ENCODE results near the gene CTNNBL1. TPM values are rescaled to one million over a fixed set of nuclear protein-coding genes. Genes with fewer than 3 reads are reported as not detected.

CTNNBL1 gene
- total RNA-seq, 1 experiment from 2014 or later = 49.9 TPM

DNA sequence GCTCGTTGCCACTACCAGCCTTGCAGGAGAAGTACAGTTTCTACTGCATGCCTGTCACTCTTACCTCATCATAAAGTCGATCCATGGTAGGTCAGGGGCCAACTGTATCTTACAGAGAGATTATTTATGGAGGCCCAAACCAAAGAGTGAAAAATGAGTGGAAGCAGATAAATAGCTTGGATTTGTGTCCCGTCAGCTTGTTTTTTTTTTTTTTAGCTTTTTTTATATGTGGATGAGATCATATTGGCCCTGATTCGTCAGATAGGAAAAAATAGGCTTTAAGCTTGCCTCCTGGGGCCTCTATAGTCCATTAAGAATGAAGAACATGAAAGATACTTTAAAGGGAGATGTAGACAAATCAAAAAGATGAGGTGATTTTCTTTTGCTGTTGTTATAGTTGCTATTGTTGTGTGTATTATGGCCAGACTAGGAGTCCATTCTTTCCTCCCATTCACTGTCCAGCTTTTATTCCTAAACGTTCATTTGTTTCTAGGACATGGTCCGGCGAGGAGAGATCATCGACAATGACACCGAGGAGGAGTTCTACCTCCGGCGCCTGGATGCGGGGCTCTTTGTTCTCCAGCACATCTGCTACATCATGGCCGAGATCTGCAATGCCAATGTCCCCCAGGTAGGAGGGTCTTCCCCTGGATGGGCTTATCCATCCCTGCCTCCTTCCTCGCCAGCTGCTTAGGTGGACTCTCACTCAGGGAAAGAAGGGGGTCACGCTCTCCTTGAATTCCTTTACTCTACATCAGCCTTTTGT is 165.8 kb downstream of the CTNNBL1 start:
- DNase-seq = no peak
- no peak for TF ChIP-seq EZH2 (IDR thresholded peaks at IDR 0.05; ENCODE audit: low read length, unreplicated experiment)
- TF ChIP-seq EZH2phosphoT487 (IDR thresholded peaks at IDR 0.05; ENCODE audit: borderline replicate concordance, low read length) = no peak
- TF ChIP-seq, protein P1, sequence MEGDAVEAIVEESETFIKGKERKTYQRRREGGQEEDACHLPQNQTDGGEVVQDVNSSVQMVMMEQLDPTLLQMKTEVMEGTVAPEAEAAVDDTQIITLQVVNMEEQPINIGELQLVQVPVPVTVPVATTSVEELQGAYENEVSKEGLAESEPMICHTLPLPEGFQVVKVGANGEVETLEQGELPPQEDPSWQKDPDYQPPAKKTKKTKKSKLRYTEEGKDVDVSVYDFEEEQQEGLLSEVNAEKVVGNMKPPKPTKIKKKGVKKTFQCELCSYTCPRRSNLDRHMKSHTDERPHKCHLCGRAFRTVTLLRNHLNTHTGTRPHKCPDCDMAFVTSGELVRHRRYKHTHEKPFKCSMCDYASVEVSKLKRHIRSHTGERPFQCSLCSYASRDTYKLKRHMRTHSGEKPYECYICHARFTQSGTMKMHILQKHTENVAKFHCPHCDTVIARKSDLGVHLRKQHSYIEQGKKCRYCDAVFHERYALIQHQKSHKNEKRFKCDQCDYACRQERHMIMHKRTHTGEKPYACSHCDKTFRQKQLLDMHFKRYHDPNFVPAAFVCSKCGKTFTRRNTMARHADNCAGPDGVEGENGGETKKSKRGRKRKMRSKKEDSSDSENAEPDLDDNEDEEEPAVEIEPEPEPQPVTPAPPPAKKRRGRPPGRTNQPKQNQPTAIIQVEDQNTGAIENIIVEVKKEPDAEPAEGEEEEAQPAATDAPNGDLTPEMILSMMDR (conservative IDR thresholded peaks at IDR 0.05; ENCODE audit: low read depth, low read length) = no peak
- no peaks in the 10 kb centered on the region for H3K9me3 ChIP-seq (ENCODE audit: low read length)
- no peak for ATAC-seq
- no peaks in the 10 kb centered on the region for H3F3A ChIP-seq (ENCODE audit: low read length, unreplicated experiment)
- no TSS peak for BruUV-seq (replicated peaks)
- H3K79me2 ChIP-seq (ENCODE audit: low read length) = no peaks in the 10 kb centered on the region
- no peak overlapping the region for H2AFZ ChIP-seq (ENCODE audit: low read length)
- no peaks in the 10 kb centered on the region for H3K9me2 ChIP-seq (replicated peaks; ENCODE audit: low read length)
- no peaks in the 10 kb centered on the region for H3K4me1 ChIP-seq (ENCODE audit: insufficient read depth, low read length)
- H3K27me3 ChIP-seq (ENCODE audit: low read length) = no peaks in the 10 kb centered on the region
- ChIA-PET POLR2A (ENCODE audit: unreplicated experiment) (no interaction called here), CTCF (no interaction called here)
- H3K4me3 ChIP-seq (ENCODE audit: low read length) = no peak overlapping the region
- no peak overlapping the region for H3K9ac ChIP-seq (ENCODE audit: low read length)
- peaks cover 5% of the 10 kb centered on the region; the same call in 1 of the 2 replicates for H3K36me3 ChIP-seq (ENCODE audit: low read depth, low read length)
- H3K27ac ChIP-seq (ENCODE audit: low read length) = no peak overlapping the region
- no peak overlapping the region for H3K4me2 ChIP-seq (ENCODE audit: low read length)
- H4K20me1 ChIP-seq (ENCODE audit: low read length) = no peaks in the 10 kb centered on the region
- intact Hi-C loops (cut with micrococcal nuclease) = no loop called here

DNA sequence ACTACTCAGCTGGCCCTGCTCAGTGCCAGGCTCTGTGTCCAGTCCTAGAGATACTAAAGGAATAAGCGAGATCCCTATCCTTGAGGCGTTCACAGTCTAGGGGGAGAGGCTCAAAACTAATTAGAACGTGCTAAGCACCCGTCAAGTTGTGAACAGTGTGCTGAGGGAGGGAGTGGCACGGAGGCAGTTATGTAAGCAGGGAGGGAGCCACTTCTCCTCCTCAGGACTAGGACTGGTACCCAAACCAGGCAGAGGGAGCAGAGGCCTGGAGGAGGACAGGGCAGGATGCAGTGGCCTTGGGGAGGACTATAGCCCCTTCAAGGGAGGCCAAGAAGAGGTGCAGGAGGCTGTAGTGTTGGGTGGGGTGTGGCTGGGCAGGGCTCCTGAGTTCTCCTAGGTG is 169.5 kb downstream of the CTNNBL1 start:
- TF ChIP-seq EZH2phosphoT487 (IDR thresholded peaks at IDR 0.05; ENCODE audit: borderline replicate concordance, low read length) (no peak), EZH2 (IDR thresholded peaks at IDR 0.05; ENCODE audit: low read length, unreplicated experiment) (no peak)
- TF ChIP-seq, protein P1 (conservative IDR thresholded peaks at IDR 0.05; ENCODE audit: low read depth, low read length) = no peak
- Histone ChIP-seq H3K9ac (ENCODE audit: low read length) (no peak overlapping the region), H2AFZ (ENCODE audit: low read length) (no peak overlapping the region), H3K9me3 (ENCODE audit: low read length) (no peaks in the 10 kb centered on the region), H3K4me2 (ENCODE audit: low read length) (no peak overlapping the region), H3K4me1 (ENCODE audit: insufficient read depth, low read length) (no peaks in the 10 kb centered on the region), H3K9me2 (replicated peaks; ENCODE audit: low read length) (no peaks in the 10 kb centered on the region), H3K27me3 (ENCODE audit: low read length) (no peaks in the 10 kb centered on the region), H3K79me2 (ENCODE audit: low read length) (no peaks in the 10 kb centered on the region), H3K4me3 (ENCODE audit: low read length) (no peak overlapping the region), H3K36me3 (ENCODE audit: low read depth, low read length) (peaks cover 2% of the 10 kb centered on the region; the same call in 1 of the 2 replicates), H4K20me1 (ENCODE audit: low read length) (no peaks in the 10 kb centered on the region), H3K27ac (ENCODE audit: low read length) (no peak overlapping the region), H3F3A (ENCODE audit: low read length, unreplicated experiment) (no peaks in the 10 kb centered on the region)
- ChIA-PET POLR2A (ENCODE audit: unreplicated experiment) (no interaction called here), CTCF (no interaction called here)
- no peak for ATAC-seq
- DNase-seq = no peak
- BruUV-seq (replicated peaks) = no TSS peak
- intact Hi-C loops (cut with micrococcal nuclease) = no loop called here

DNA sequence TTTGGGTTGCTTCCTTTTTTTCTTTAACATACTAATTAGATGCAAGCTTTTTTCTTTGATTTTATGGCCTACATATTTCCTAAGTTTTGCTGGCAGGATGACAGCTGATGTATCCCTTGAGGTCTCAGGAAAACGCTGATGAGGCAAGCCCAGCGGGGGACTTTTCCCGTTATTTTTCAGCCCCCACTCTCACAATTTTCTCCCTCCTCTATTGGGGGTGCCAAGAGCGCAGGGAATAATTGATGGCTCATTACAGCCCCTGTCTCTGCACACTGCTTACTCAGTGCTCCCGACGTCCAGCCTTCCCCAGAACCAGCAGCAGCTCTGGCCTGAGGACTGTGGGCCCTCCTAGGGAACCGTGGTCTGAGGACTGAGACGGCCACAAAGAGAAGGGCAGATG is 170.5 kb downstream of the CTNNBL1 start:
- Histone ChIP-seq H3K27ac (ENCODE audit: low read length) (no peak overlapping the region), H3K36me3 (ENCODE audit: low read depth, low read length) (peaks cover 4% of the 10 kb centered on the region; the same call in 1 of the 2 replicates), H3F3A (ENCODE audit: low read length, unreplicated experiment) (no peaks in the 10 kb centered on the region), H2AFZ (ENCODE audit: low read length) (no peak overlapping the region), H3K9me3 (ENCODE audit: low read length) (no peaks in the 10 kb centered on the region), H3K4me2 (ENCODE audit: low read length) (no peak overlapping the region), H3K9ac (ENCODE audit: low read length) (no peak overlapping the region), H3K27me3 (ENCODE audit: low read length) (no peaks in the 10 kb centered on the region), H3K79me2 (ENCODE audit: low read length) (no peaks in the 10 kb centered on the region), H4K20me1 (ENCODE audit: low read length) (no peaks in the 10 kb centered on the region), H3K9me2 (replicated peaks; ENCODE audit: low read length) (no peaks in the 10 kb centered on the region), H3K4me3 (ENCODE audit: low read length) (no peak overlapping the region), H3K4me1 (ENCODE audit: insufficient read depth, low read length) (no peaks in the 10 kb centered on the region)
- no peak for TF ChIP-seq EZH2 (IDR thresholded peaks at IDR 0.05; ENCODE audit: low read length, unreplicated experiment)
- TF ChIP-seq EZH2phosphoT487 (IDR thresholded peaks at IDR 0.05; ENCODE audit: borderline replicate concordance, low read length) = no peak
- TF ChIP-seq, protein P1 (conservative IDR thresholded peaks at IDR 0.05; ENCODE audit: low read depth, low read length) = no peak
- intact Hi-C loops (cut with micrococcal nuclease) = no loop called here
- no TSS peak for BruUV-seq (replicated peaks)
- ATAC-seq (no peak), DNase-seq (no peak)
- ChIA-PET CTCF (no interaction called here), POLR2A (ENCODE audit: unreplicated experiment) (interaction anchor here (0.6 kb wide), 1 partner anchor 194 kb away, joined by 9 read pairs; no protein-coding TSS in a partner anchor)
